GM12878 (cell line): ENCODE results near the gene PSMC3. TPM values are rescaled to one million over a fixed set of nuclear protein-coding genes. Genes with fewer than 3 reads are reported as not detected.

Experiments
- ATAC-seq: fragments of 200-7000 bp; cut with Tn5 transposase; 3 replicates; pipeline ENCODE4 v1.9.1; 2020; ENCODE audit warnings: mild to moderate bottlenecking, moderate library complexity
- BruUV-seq: library from RNA; stranded (reverse); fragments of 400-500 nt; replicated peaks from 2 replicates; lab custom pipeline; 2021; lab: Mats Ljungman, UMichigan
- CTCF ChIA-PET: fragments of 300-600 bp; sonication (Branson Sonifier 250); formaldehyde crosslinking; extraction: SDS; loops from one replicate; lab custom pipeline; 2021; ENCODE audit warnings: inconsistent platforms; lab: Yijun Ruan, JAX
- POLR2A ChIA-PET: fragments of 350-600 bp; formaldehyde crosslinking; extraction: SDS; loops from one replicate; lab custom pipeline; 2021; ENCODE audit warnings: inconsistent platforms; lab: Charles Lee
- RAD21 ChIA-PET: fragments of 300-600 bp; sonication (Branson Sonifier 250); formaldehyde crosslinking; loops from one replicate; lab custom pipeline; 2023; ENCODE audit warnings: antibody characterized with exemption; ENCODE audit not compliant: unreplicated experiment; lab: Charles Lee
- SMC1A ChIA-PET: fragments of 300-600 bp; sonication (Branson Sonifier 250); formaldehyde crosslinking; loops from one replicate; lab custom pipeline; 2023; ENCODE audit not compliant: unreplicated experiment, uncharacterized antibody; lab: Charles Lee
- DNase-seq: peaks from one replicate; pipeline ENCODE4 v3.0.0-alpha.2; 2011; ENCODE audit warnings: low read depth, low spot score
- FAIRE-seq: peaks from 3 replicates; lab custom pipeline; 2011; peaks lifted over from hg19 to GRCh38; lab: Jason Lieb, UNC
- H2AFZ ChIP-seq: 2 replicates; pipeline ENCODE4 v1.6.0; 2011; ENCODE audit warnings: low read depth, low read length, control low read depth; ENCODE audit not compliant: control insufficient read depth
- H3K27ac ChIP-seq: 2 replicates; pipeline ENCODE4 v1.5.1; 2011; ENCODE audit warnings: control low read depth; ENCODE audit not compliant: control insufficient read depth, insufficient read depth
- H3K27me3 ChIP-seq, 2 experiments: replicated peaks in 1 of 2; 2 replicates each; pipeline versions ENCODE4 v1.6.0 to v1.6.1; 2011; ENCODE audit warnings: low read length in 1 of 2; ENCODE audit not compliant: control insufficient read depth in 2 of 2, insufficient read depth in 2 of 2
- H3K36me3 ChIP-seq, 2 experiments: 2 replicates each; pipeline ENCODE4 v1.5.1; 2011; ENCODE audit warnings: low read length in 1 of 2; ENCODE audit not compliant: control insufficient read depth in 2 of 2, insufficient read depth in 2 of 2
- H3K4me1 ChIP-seq: 2 replicates; pipeline ENCODE4 v1.6.1; 2011; ENCODE audit warnings: mild to moderate bottlenecking, low read length, moderate library complexity, mixed read lengths; ENCODE audit not compliant: control insufficient read depth, insufficient read depth
- H3K4me2 ChIP-seq: 2 replicates; pipeline ENCODE4 v1.6.0; 2011; ENCODE audit warnings: control low read depth; ENCODE audit not compliant: control insufficient read depth, insufficient read depth
- H3K4me3 ChIP-seq: fragments of 200-600 bp; sonication (generic); 2 replicates; pipeline ENCODE4 v1.5.1; 2016
- H3K79me2 ChIP-seq: 2 replicates; pipeline ENCODE4 v1.6.0; 2011; ENCODE audit warnings: low read length; ENCODE audit not compliant: control insufficient read depth, insufficient read depth
- H3K9ac ChIP-seq: 2 replicates; pipeline ENCODE4 v1.8.0; 2011; ENCODE audit warnings: low read length, control low read depth, mixed read lengths; ENCODE audit not compliant: control insufficient read depth, insufficient read depth
- H3K9me3 ChIP-seq: replicated peaks from 3 replicates; pipeline ENCODE4 v1.5.1; 2011; ENCODE audit warnings: mild to moderate bottlenecking, low read length; ENCODE audit not compliant: control insufficient read depth, insufficient read depth
- H4K20me1 ChIP-seq: 2 replicates; pipeline ENCODE4 v1.6.0; 2011; ENCODE audit not compliant: control insufficient read depth, insufficient read depth
- E2F8 ChIP-seq: fragments of 450-650 bp; IDR thresholded peaks from 2 replicates; pipeline ENCODE4 v1.6.1; 2018; ENCODE audit warnings: mild to moderate bottlenecking, low read depth, moderate library complexity; ENCODE audit not compliant: partially characterized antibody
- EED ChIP-seq: sonication (generic); IDR thresholded peaks from 2 replicates; pipeline ENCODE4 v1.6.1; 2016; ENCODE audit warnings: antibody characterized with exemption, low read depth
- NR2C2 ChIP-seq: IDR thresholded peaks from 2 replicates; pipeline ENCODE4 v1.6.1; 2011; ENCODE audit warnings: borderline replicate concordance, low read depth; ENCODE audit not compliant: control insufficient read depth, insufficient read length
- POLR2AphosphoS5 ChIP-seq: IDR thresholded peaks from 2 replicates; pipeline ENCODE4 v1.6.1; 2011; ENCODE audit warnings: mild to moderate bottlenecking, low read length, inconsistent platforms
- WRNIP1 ChIP-seq: IDR thresholded peaks from 2 replicates; pipeline ENCODE4 v1.6.1; 2011; ENCODE audit warnings: low read depth, low read length, improper control_type of control experiment, borderline replicate concordance
- ZBTB40 ChIP-seq: fragments of 450-650 bp; IDR thresholded peaks from 2 replicates; pipeline ENCODE4 v1.6.1; 2016; ENCODE audit warnings: mild to moderate bottlenecking, moderate library complexity, borderline replicate concordance
- ZNF274 ChIP-seq: IDR thresholded peaks from one replicate; pipeline ENCODE4 v1.8.0; 2011; ENCODE audit not compliant: insufficient read length, insufficient read depth
- in situ Hi-C: fragments of 300-500 bp; cut with MboI; formaldehyde crosslinking; loops from 9 replicates; pipeline ENCODE4 v1.14.3; 2018; ENCODE audit warnings: mixed read lengths
- intact Hi-C: fragments of 100-400 bp; cut with micrococcal nuclease; formaldehyde crosslinking; loops from one replicate; pipeline ENCODE4 v1.14.2; 2022; ENCODE audit not compliant: unreplicated experiment
- polyA plus RNA-seq, 11 experiments: library from polyadenylated mRNA; depleted of rRNA in 4 of 11; unstranded in 6 of 11; stranded (reverse) in 5 of 11; fragments of >200 nt; fragmentation: Nextera tagmentation in 4 of 11; fragmentation: Illumina TruSeq in 1 of 11; extraction: Ambion mirVana in 4 of 11; extraction: Trizol in 1 of 11; gene quantifications; 1 replicate in 1 of 11; 2 replicates in 10 of 11; pipeline versions ENCODE4 v1.2.1 to v1.2.3, GENCODE V29; 2011 to 2016; ENCODE audit warnings: inconsistent platforms in 2 of 11, missing spikeins in 2 of 11, low read depth in 1 of 11
- total RNA-seq, 4 experiments: library from RNA; depleted of rRNA in 3 of 4; stranded (reverse); fragments of >200 nt in 3 of 4; fragmentation: Illumina TruSeq in 1 of 4; extraction: Trizol in 1 of 4; gene quantifications; 2 replicates each; pipeline versions ENCODE4 v1.2.1 to v1.2.3, GENCODE V29; 2013 to 2021

Gene PSMC3
- total and polyA plus RNA-seq, 10 of the 15 experiments (the other 5 are each of a cell fraction or from before 2014, with no cell fraction given): 39.5 to 289 (median 155) TPM

GRCh38 chr11:47378836-47379170 is 47.4 kb downstream of the PSMC3 start:
- 0 out of 2 replicates have a peak, but pooled peaks have one; percentile 3 for TF ChIP-seq WRNIP1
- TF ChIP-seq EED: peak; percentile 23; the same call in 1 of the 2 replicates
- peak; percentile 21; the same call in 1 of the 2 replicates for TF ChIP-seq POLR2AphosphoS5
- no peak for TF ChIP-seq NR2C2
- TF ChIP-seq E2F8: no peak
- no peak for TF ChIP-seq ZNF274
- 0 out of 2 replicates have a peak, but pooled peaks have one; percentile 17 for TF ChIP-seq ZBTB40
- in situ Hi-C loops: no loop called here
- SMC1A ChIA-PET: interaction anchor here (1.2 to 3.7 kb wide), 4 partner anchors 10 to 28 kb away, joined by 4 to 36 read pairs (median 13); no protein-coding TSS in a partner anchor

More at GRCh38 chr11:47378836-47379170, 47.4 kb downstream of the PSMC3 start:
- Histone ChIP-seq H3K9me3 (no peaks in the 10 kb centered on the region), H3K27me3 (no peaks in the 10 kb centered on the region), H3K4me1 (peaks cover 21% of the 10 kb centered on the region), H2AFZ (peak overlapping the region; percentile 71), H3K79me2 (peaks cover 38% of the 10 kb centered on the region), H3K36me3 (peaks cover 2 to 3% of the 10 kb centered on the region in 2 experiments; a peak in 3 of 4 replicates), H3K27ac (peak overlapping the region; percentile 93), H3K4me2 (peak overlapping the region; percentile 89), H4K20me1 (no peaks in the 10 kb centered on the region), H3K4me3 (peak overlapping the region; percentile 80; the same call in 1 of the 2 replicates), H3K9ac (peak overlapping the region; percentile 85)
- ChIA-PET POLR2A (interaction anchor here (0.8 to 5.0 kb wide), 6 partner anchors 12 to 785 kb away, joined by 3 to 94 read pairs (median 5); no protein-coding TSS in a partner anchor), CTCF (interaction anchor here (0.6 to 4.1 kb wide), 7 partner anchors 9 to 991 kb away, joined by 3 to 20 read pairs (median 7); partner anchors contain the start of gene SLC39A13), RAD21 (interaction anchor here (0.9 to 3.4 kb wide), 6 partner anchors 9 to 31 kb away, joined by 3 to 31 read pairs (median 5); no protein-coding TSS in a partner anchor)
- DNase-seq (no peak), FAIRE-seq (no peak), ATAC-seq (peak; percentile 2; the same call in 2 of the 3 replicates)
- intact Hi-C loops: loop anchor here (1.0 to 10.0 kb wide), 4 partner anchors 29 to 476 kb away; partner anchors contain the start of genes FNBP4 and SLC39A13
- TSS peak; percentile 96 for BruUV-seq
